Endothelial cell of umbilical vein (primary cell): Measurements from ENCODE around the gene CCDC9B. TPM values are rescaled to one million over a fixed set of nuclear protein-coding genes. Genes with fewer than 3 reads are reported as not detected.

Source experiments
- BruUV-seq: library from RNA; stranded (reverse); fragments of 400-500 nt; replicated peaks from 2 replicates; lab custom pipeline; 2021; lab: Mats Ljungman, UMichigan
- CTCF ChIA-PET: fragments of 300-600, 350-600 bp; sonication (Branson Sonifier 250); formaldehyde crosslinking; loops from one replicate; lab custom pipeline; 2021; ENCODE audit warnings: antibody characterized with exemption, inconsistent platforms; lab: Charles Lee
- POLR2A ChIA-PET: fragments of 300-600, 350-600 bp; sonication (Branson Sonifier 250); formaldehyde crosslinking; loops from one replicate; lab custom pipeline; 2021; ENCODE audit warnings: antibody characterized with exemption, inconsistent platforms; lab: Charles Lee
- DNase-seq: peaks from one replicate; pipeline ENCODE4 v3.0.0-alpha.2; 2011; ENCODE audit warnings: low read depth, low spot score
- FAIRE-seq: peaks from 2 replicates; lab custom pipeline; 2011; peaks lifted over from hg19 to GRCh38; lab: Jason Lieb, UNC
- H2AFZ ChIP-seq: 2 replicates; pipeline ENCODE4 v1.6.0; 2012; ENCODE audit warnings: low read depth, low read length, control low read depth, inconsistent platforms
- H3K27ac ChIP-seq: 2 replicates; pipeline ENCODE4 v1.5.1; 2011; ENCODE audit warnings: low read depth, mild to moderate bottlenecking, control low read depth, low read length, moderate library complexity; ENCODE audit not compliant: insufficient read depth
- H3K27me3 ChIP-seq, 2 experiments: 2 replicates each; pipeline versions ENCODE4 v1.6.0 to v1.6.1; 2011; ENCODE audit warnings: low read length in 2 of 2, mixed read lengths in 1 of 2; ENCODE audit not compliant: control insufficient read depth in 2 of 2, insufficient read depth in 2 of 2
- H3K36me3 ChIP-seq, 2 experiments: 2 replicates in 1 of 2; 3 replicates in 1 of 2; pipeline ENCODE4 v1.5.1; 2011; ENCODE audit warnings: low read length in 2 of 2, mild to moderate bottlenecking in 1 of 2, moderate library complexity in 1 of 2; ENCODE audit not compliant: control insufficient read depth in 2 of 2, insufficient read depth in 2 of 2; ENCODE audit errors: extremely low read depth in 1 of 2
- H3K4me1 ChIP-seq: 3 replicates; pipeline ENCODE4 v1.5.1; 2011; ENCODE audit warnings: mild to moderate bottlenecking, low read length; ENCODE audit not compliant: control insufficient read depth, insufficient read depth; ENCODE audit errors: extremely low read depth
- H3K4me2 ChIP-seq: 2 replicates; pipeline ENCODE4 v1.6.1; 2011; ENCODE audit warnings: low read length, control low read depth, mixed read lengths; ENCODE audit not compliant: insufficient read depth
- H3K4me3 ChIP-seq, 3 experiments: fragments of 200-600 bp in 1 of 3; sonication (generic), shearing (Covaris generic) in 1 of 3; replicated peaks in 1 of 3; 2 replicates each; pipeline ENCODE4 v1.5.1; 2011 to 2016; ENCODE audit warnings: control low read depth in 3 of 3, low read length in 3 of 3, mild to moderate bottlenecking in 2 of 3, inconsistent platforms in 1 of 3, low read depth in 1 of 3, moderate library complexity in 1 of 3; ENCODE audit not compliant: insufficient read depth in 1 of 3
- H3K79me2 ChIP-seq: 2 replicates; pipeline ENCODE4 v1.6.0; 2012; ENCODE audit warnings: low read length, inconsistent platforms; ENCODE audit not compliant: control insufficient read depth, insufficient read depth
- H3K9ac ChIP-seq: replicated peaks from 2 replicates; pipeline ENCODE3; 2011; ENCODE audit warnings: low read length, control low read depth; ENCODE audit not compliant: insufficient read depth; ENCODE audit errors: extremely low read depth
- H3K9me1 ChIP-seq: replicated peaks from 3 replicates; pipeline ENCODE4 v1.6.0; 2011; ENCODE audit warnings: mild to moderate bottlenecking, low read length; ENCODE audit not compliant: control insufficient read depth, insufficient read depth; ENCODE audit errors: extremely low read depth
- H3K9me3 ChIP-seq: replicated peaks from 2 replicates; pipeline ENCODE4 v1.5.1; 2012; ENCODE audit warnings: low read length, inconsistent platforms; ENCODE audit not compliant: control insufficient read depth, insufficient read depth
- H4K20me1 ChIP-seq: replicated peaks from 2 replicates; pipeline ENCODE3; 2011; ENCODE audit warnings: mild to moderate bottlenecking, low read length; ENCODE audit not compliant: control insufficient read depth, insufficient read depth; ENCODE audit errors: extremely low read depth
- CTCF ChIP-seq, 2 donors: IDR thresholded peaks; 1 replicate in 1 of 2; 2 replicates in 1 of 2; pipeline ENCODE4 v1.5.1; 2011; ENCODE audit warnings: low read length in 2 of 2, mild to moderate bottlenecking in 2 of 2, moderate library complexity in 2 of 2, control low read depth in 1 of 2, inconsistent platforms in 1 of 2, low read depth in 1 of 2; ENCODE audit not compliant: insufficient read depth in 1 of 2; ENCODE audit errors: extremely low read depth in 1 of 2
- EZH2 ChIP-seq: IDR thresholded peaks from 2 replicates; pipeline ENCODE4 v1.6.1; 2012; ENCODE audit warnings: borderline replicate concordance, low read depth, mild to moderate bottlenecking, moderate library complexity, low read length, inconsistent platforms; ENCODE audit not compliant: severe bottlenecking
- FOS ChIP-seq: IDR thresholded peaks from 2 replicates; pipeline ENCODE4 v1.6.1; 2011; ENCODE audit warnings: mild to moderate bottlenecking, low read length, moderate library complexity, borderline replicate concordance; ENCODE audit not compliant: insufficient read depth
- MAX ChIP-seq: IDR thresholded peaks from 2 replicates; pipeline ENCODE4 v1.6.1; 2011; ENCODE audit not compliant: insufficient read depth, insufficient read length
- dilution Hi-C: fragments of 300-500 bp; cut with MboI; formaldehyde crosslinking; loops from one replicate; pipeline ENCODE4 v1.15.0; 2019; ENCODE audit warnings: low sequenced_read_pairs; ENCODE audit not compliant: extremely low pct_ligation_motif_present
- intact Hi-C: fragments of 100-400 bp; cut with micrococcal nuclease; formaldehyde crosslinking; loops from one replicate; pipeline ENCODE4 v1.10.0; 2022
- polyA plus RNA-seq, 4 experiments: library from polyadenylated mRNA; depleted of rRNA in 3 of 4; stranded (reverse) in 3 of 4; unstranded in 1 of 4; fragments of >200 nt; gene quantifications; 2 replicates each; pipeline versions ENCODE4 v1.2.1 to v1.2.3, GENCODE V29; 2011 to 2012; ENCODE audit warnings: missing spikeins in 1 of 4
- total RNA-seq: library from RNA; stranded (reverse); gene quantifications from 2 replicates; pipeline ENCODE4 v1.2.3, GENCODE V29; 2021

The CCDC9B gene
- total and polyA plus RNA-seq, 2 donors (not counting 3 experiments of a cell fraction or from before 2014, with no cell fraction given) = 7.6 to 46.0 TPM

DNA sequence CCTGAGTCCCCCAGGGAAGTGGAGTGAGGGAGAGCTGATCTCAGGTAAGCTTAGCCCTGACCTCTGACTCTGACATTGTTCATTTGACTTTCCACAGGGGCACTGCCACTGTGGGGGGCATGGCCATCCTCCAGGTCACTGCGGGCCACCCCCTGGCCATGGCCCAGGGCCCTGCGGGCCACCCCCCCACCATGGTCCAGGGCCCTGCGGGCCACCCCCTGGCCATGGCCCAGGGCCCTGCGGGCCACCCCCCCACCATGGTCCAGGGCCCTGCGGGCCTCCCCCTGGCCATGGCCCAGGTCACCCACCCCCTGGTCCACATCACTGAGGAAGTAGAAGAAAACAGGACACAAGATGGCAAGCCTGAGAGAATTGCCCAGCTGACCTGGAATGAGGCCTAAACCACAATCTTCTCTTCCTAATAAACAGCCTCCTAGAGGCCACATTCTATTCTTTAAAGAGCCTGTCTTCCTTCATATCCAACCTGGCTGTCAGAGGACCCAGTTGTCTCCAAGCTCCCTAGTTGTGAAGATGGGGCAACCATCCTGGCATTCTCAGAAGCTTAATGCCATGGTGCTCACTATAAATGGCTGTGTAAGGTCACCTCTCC is 15.3 kb upstream of the CCDC9B start:
- DNase-seq = no peak
- H3K4me2 ChIP-seq = no peak overlapping the region
- no peak for TF ChIP-seq FOS
- no peak for TF ChIP-seq MAX
- H3K27me3 ChIP-seq = peaks cover 9 to 10% of the 10 kb centered on the region in 2 experiments
- H3K36me3 ChIP-seq = no peaks in the 10 kb centered on the region
- peaks cover 8% of the 10 kb centered on the region for H3K4me1 ChIP-seq
- no peak overlapping the region for H3K4me3 ChIP-seq
- no peaks in the 10 kb centered on the region for H3K9me1 ChIP-seq
- intact Hi-C loops = no loop called here
- dilution Hi-C loops = no loop called here
- H2AFZ ChIP-seq = no peak overlapping the region
- FAIRE-seq = no peak
- no peaks in the 10 kb centered on the region for H4K20me1 ChIP-seq
- no peaks in the 10 kb centered on the region for H3K79me2 ChIP-seq
- H3K9ac ChIP-seq = no peak overlapping the region
- ChIA-PET CTCF (interaction anchor here (1.0 to 6.4 kb wide), 7 partner anchors 9 to 76 kb away, joined by 3 to 82 read pairs (median 13); partner anchors contain the start of gene CCDC9B), POLR2A (no interaction called here)
- no peaks in the 10 kb centered on the region for H3K9me3 ChIP-seq
- no peak overlapping the region for H3K27ac ChIP-seq
- BruUV-seq = no TSS peak

DNA sequence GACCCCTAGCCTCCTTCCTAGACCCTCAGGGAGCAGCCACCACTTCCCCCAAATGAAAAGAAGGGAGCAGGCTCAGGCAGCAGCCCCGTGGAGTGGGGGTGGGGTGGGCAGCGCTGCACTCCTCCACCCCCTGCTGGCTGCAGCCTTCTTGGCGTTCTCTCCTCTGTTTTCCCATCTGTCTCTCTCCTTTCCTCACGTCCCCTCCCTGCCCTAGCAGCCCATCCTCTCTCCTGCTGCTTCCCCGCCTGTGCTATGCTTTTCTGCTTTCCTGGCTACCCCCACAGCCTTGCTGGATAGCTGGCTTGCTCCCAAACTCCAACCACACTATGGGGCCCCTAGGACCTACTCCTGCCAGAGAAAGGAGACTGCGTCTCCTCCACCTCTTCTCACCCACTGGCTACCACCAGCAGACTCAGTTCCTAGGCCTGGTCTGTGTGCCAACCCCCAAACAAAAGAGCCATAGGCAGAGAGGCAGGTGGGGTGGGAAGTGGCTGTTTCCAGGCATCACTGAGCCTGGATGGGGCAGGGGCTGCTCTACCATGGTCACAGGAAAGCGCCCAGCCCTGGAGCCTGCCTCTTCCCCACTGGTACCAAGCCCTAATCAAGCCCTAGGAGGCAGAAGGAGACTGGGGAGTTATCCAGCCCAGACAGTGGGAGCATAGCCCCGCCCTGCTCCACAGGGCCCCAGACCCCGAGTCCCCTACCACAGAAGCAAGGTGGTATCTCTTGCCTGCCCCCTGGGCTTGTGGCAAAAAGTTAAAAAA is 13.9 kb upstream of the CCDC9B start:
- ChIA-PET POLR2A (no interaction called here), CTCF (interaction anchor here (1.0 to 6.4 kb wide), 10 partner anchors 8 to 75 kb away, joined by 3 to 82 read pairs (median 6); partner anchors contain the start of genes CCDC9B, INAFM2 and IVD)
- no peaks in the 10 kb centered on the region for H3K36me3 ChIP-seq
- peaks cover 8% of the 10 kb centered on the region for H3K4me1 ChIP-seq
- no peak overlapping the region for H3K27ac ChIP-seq
- no peak overlapping the region for H2AFZ ChIP-seq
- H3K4me3 ChIP-seq = no peak overlapping the region
- intact Hi-C loops = no loop called here
- FAIRE-seq (no peak), DNase-seq (peak; percentile 33)
- H3K9me1 ChIP-seq = no peaks in the 10 kb centered on the region
- peaks cover 9% of the 10 kb centered on the region in 2 experiments for H3K27me3 ChIP-seq
- dilution Hi-C loops = no loop called here
- no peaks in the 10 kb centered on the region for H3K9me3 ChIP-seq
- H4K20me1 ChIP-seq = no peaks in the 10 kb centered on the region
- no peak overlapping the region for H3K9ac ChIP-seq
- no TSS peak for BruUV-seq
- H3K79me2 ChIP-seq = no peaks in the 10 kb centered on the region
- H3K4me2 ChIP-seq = no peak overlapping the region
- TF ChIP-seq CTCF (IDR thresholded peaks at IDR 0.05; ENCODE audit: extremely low read depth in 1 of 2, insufficient read depth in 1 of 2, low read depth in 1 of 2, low read length in 2 of 2) (peak; percentile 43 to 85), EZH2 (no peak)
